ENCODE measurements around the gene FARS2. TPM values are rescaled to one million over a fixed set of nuclear protein-coding genes. Genes with fewer than 3 reads are reported as not detected.

The FARS2 gene
- total and polyA plus RNA-seq, 2 of the 13 experiments (the other 11 are each of a cell fraction or from before 2014, with no cell fraction given): 15.4 to 26.0 TPM

DNA sequence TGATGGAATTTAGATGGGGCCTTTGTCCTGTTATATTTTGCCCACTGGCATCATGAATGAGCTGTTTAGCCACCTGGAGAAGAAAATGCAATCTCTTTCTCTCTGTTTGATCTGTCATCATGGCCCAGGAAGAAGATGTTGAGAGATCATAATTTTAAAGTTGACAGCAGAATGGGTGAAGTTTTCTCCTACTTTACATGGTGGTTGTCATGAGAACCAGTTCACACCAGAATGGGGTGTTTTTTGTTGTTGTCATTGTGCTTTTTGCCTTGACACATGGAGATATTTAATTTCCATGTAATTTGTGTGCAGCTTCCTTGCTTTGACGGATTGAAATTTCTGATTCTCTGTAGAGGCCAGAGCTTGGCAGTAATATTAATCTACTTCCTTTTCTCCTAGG lies 122.5 kb downstream of the FARS2 start:
- H3K36me3 ChIP-seq (replicated peaks in 1 of 2; ENCODE audit: control insufficient read depth in 1 of 2, insufficient read depth in 2 of 2, low read length in 2 of 2): 0 out of 5 replicates have a peak, but pooled peaks cover 0 to 2% of the 10 kb centered on the region in 2 experiments
- no peak overlapping the region for H3K27ac ChIP-seq (ENCODE audit: extremely low read length, insufficient read depth, low read length)
- ChIA-PET POLR2A (no interaction called here), CTCF (ENCODE audit: low intra/inter-chr PET ratio, low total read pairs) (no interaction called here)
- no TSS peak for BruUV-seq (replicated peaks)
- no peak overlapping the region for H3K9ac ChIP-seq (ENCODE audit: insufficient read depth, low read depth, low read length)
- H2AFZ ChIP-seq (ENCODE audit: low read length): no peak overlapping the region
- H3K4me1 ChIP-seq (ENCODE audit: insufficient read depth, low read length): peaks cover 6% of the 10 kb centered on the region; the same call in 1 of the 2 replicates
- in situ Hi-C loops (cut with HindIII; ENCODE audit: extremely low pct_ligation_motif_present, low pct_unique_long_range_greater_than_20kb): loop anchor here (10.0 kb wide), 1 partner anchor 329 kb away; no protein-coding TSS in a partner anchor
- H3K79me2 ChIP-seq (ENCODE audit: insufficient read depth, low read length): no peaks in the 10 kb centered on the region
- FAIRE-seq (no peak), DNase-seq (ENCODE audit: low spot score) (no peak), ATAC-seq (no peak)
- H3K4me3 ChIP-seq (replicated peaks in 1 of 3; ENCODE audit: insufficient read depth in 1 of 3, low read depth in 2 of 3, low read length in 3 of 3): no peak overlapping the region
- no peak overlapping the region for H3K4me2 ChIP-seq (ENCODE audit: low read depth, low read length)
- TF ChIP-seq ATRX (CRISPR knock-in tag; IDR thresholded peaks at IDR 0.05; ENCODE audit: borderline replicate concordance) (no peak), ZFX (CRISPR knock-in tag; IDR thresholded peaks at IDR 0.05; ENCODE audit: low read depth) (no peak)
- H3K9me3 ChIP-seq (ENCODE audit: low read length): no peaks in the 10 kb centered on the region
- H3K27me3 ChIP-seq (ENCODE audit: control insufficient read depth in 1 of 2, insufficient read depth in 2 of 2, low read length in 2 of 2): no peaks in the 10 kb centered on the region
- WGBS (ENCODE audit: low lambda C conversion rate): 100% methylated on average over 1 of the region's 1 CpG
- no peaks in the 10 kb centered on the region for H4K20me1 ChIP-seq (ENCODE audit: insufficient read depth, low read length)
- intact Hi-C loops (cut with micrococcal nuclease; ENCODE audit: unreplicated experiment): no loop called here

DNA sequence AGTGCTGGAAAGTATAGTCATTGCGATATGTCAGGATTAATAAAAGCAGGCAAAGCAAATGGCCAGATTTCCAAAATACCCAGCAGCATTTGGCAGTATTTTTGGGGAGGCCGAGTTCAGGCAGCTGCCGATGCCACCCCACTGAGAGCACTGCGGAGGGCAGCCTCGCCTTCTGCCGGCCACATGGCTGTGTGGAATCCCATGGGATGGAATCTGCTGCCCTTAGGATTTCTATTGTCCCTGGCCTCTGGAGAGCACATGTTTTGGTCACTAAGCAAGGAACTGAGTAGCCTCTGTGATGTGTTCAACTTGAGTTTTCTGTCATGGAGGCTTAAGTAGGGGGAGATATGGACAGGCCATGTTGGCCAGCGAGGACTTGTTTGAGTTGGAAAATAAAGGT lies 123.0 kb downstream of the FARS2 start:
- H3K9me3 ChIP-seq (ENCODE audit: low read length): no peaks in the 10 kb centered on the region
- H3K9ac ChIP-seq (ENCODE audit: insufficient read depth, low read depth, low read length): no peak overlapping the region
- ChIA-PET POLR2A (no interaction called here), CTCF (ENCODE audit: low intra/inter-chr PET ratio, low total read pairs) (no interaction called here)
- ATAC-seq (no peak), DNase-seq (ENCODE audit: low spot score) (no peak), FAIRE-seq (no peak)
- 89% methylated on average over 6 of the region's 7 CpGs for whole genome bisulfite sequencing (ENCODE audit: low lambda C conversion rate)
- no TSS peak for BruUV-seq (replicated peaks)
- intact Hi-C loops (cut with micrococcal nuclease; ENCODE audit: unreplicated experiment): no loop called here
- no peaks in the 10 kb centered on the region for H4K20me1 ChIP-seq (ENCODE audit: insufficient read depth, low read length)
- no peak overlapping the region for H3K27ac ChIP-seq (ENCODE audit: extremely low read length, insufficient read depth, low read length)
- H3K4me3 ChIP-seq (replicated peaks in 1 of 3; ENCODE audit: insufficient read depth in 1 of 3, low read depth in 2 of 3, low read length in 3 of 3): no peak overlapping the region
- H3K79me2 ChIP-seq (ENCODE audit: insufficient read depth, low read length): no peaks in the 10 kb centered on the region
- H3K4me1 ChIP-seq (ENCODE audit: insufficient read depth, low read length): peaks cover 6% of the 10 kb centered on the region; the same call in 1 of the 2 replicates
- no peak overlapping the region for H2AFZ ChIP-seq (ENCODE audit: low read length)
- H3K36me3 ChIP-seq (replicated peaks in 1 of 2; ENCODE audit: control insufficient read depth in 1 of 2, insufficient read depth in 2 of 2, low read length in 2 of 2): 0 out of 5 replicates have a peak, but pooled peaks cover 0 to 2% of the 10 kb centered on the region in 2 experiments
- H3K27me3 ChIP-seq (ENCODE audit: control insufficient read depth in 1 of 2, insufficient read depth in 2 of 2, low read length in 2 of 2): no peaks in the 10 kb centered on the region
- in situ Hi-C loops (cut with HindIII; ENCODE audit: extremely low pct_ligation_motif_present, low pct_unique_long_range_greater_than_20kb): loop anchor here (10.0 kb wide), 1 partner anchor 329 kb away; no protein-coding TSS in a partner anchor
- no peak overlapping the region for H3K4me2 ChIP-seq (ENCODE audit: low read depth, low read length)
- TF ChIP-seq, protein P1, sequence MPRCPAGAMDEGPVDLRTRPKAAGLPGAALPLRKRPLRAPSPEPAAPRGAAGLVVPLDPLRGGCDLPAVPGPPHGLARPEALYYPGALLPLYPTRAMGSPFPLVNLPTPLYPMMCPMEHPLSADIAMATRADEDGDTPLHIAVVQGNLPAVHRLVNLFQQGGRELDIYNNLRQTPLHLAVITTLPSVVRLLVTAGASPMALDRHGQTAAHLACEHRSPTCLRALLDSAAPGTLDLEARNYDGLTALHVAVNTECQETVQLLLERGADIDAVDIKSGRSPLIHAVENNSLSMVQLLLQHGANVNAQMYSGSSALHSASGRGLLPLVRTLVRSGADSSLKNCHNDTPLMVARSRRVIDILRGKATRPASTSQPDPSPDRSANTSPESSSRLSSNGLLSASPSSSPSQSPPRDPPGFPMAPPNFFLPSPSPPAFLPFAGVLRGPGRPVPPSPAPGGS (CRISPR knock-in tag; IDR thresholded peaks at IDR 0.05): no peak
- TF ChIP-seq FOXP1 (IDR thresholded peaks at IDR 0.05) (no peak), FOXP1 (CRISPR knock-in tag; IDR thresholded peaks at IDR 0.05) (no peak), FOXK2 (IDR thresholded peaks at IDR 0.05) (no peak), KLF12 (CRISPR knock-in tag; IDR thresholded peaks at IDR 0.05; ENCODE audit: borderline replicate concordance) (no peak), ZNF446 (CRISPR knock-in tag; IDR thresholded peaks at IDR 0.05) (no peak), MAFF (IDR thresholded peaks at IDR 0.05; ENCODE audit: low read depth, low read length) (no peak), STAT5B (CRISPR knock-in tag; IDR thresholded peaks at IDR 0.05) (no peak), ZNF598 (CRISPR knock-in tag; IDR thresholded peaks at IDR 0.05; ENCODE audit: borderline replicate concordance) (no peak), RARA (CRISPR knock-in tag; IDR thresholded peaks at IDR 0.05) (no peak), SRSF4 (IDR thresholded peaks at IDR 0.05; ENCODE audit: low read depth, low read length, poor library complexity, severe bottlenecking) (no peak)
- TF ChIP-seq, protein P2, sequence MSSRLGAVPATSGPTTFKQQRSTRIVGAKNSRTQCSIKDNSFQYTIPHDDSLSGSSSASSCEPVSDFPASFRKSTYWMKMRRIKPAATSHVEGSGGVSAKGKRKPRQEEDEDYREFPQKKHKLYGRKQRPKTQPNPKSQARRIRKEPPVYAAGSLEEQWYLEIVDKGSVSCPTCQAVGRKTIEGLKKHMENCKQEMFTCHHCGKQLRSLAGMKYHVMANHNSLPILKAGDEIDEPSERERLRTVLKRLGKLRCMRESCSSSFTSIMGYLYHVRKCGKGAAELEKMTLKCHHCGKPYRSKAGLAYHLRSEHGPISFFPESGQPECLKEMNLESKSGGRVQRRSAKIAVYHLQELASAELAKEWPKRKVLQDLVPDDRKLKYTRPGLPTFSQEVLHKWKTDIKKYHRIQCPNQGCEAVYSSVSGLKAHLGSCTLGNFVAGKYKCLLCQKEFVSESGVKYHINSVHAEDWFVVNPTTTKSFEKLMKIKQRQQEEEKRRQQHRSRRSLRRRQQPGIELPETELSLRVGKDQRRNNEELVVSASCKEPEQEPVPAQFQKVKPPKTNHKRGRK (CRISPR knock-in tag; IDR thresholded peaks at IDR 0.05): no peak
- TF ChIP-seq, protein P3, sequence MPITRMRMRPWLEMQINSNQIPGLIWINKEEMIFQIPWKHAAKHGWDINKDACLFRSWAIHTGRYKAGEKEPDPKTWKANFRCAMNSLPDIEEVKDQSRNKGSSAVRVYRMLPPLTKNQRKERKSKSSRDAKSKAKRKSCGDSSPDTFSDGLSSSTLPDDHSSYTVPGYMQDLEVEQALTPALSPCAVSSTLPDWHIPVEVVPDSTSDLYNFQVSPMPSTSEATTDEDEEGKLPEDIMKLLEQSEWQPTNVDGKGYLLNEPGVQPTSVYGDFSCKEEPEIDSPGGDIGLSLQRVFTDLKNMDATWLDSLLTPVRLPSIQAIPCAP (CRISPR knock-in tag; IDR thresholded peaks at IDR 0.05; ENCODE audit: low read depth): no peak
- TF ChIP-seq, protein P4, sequence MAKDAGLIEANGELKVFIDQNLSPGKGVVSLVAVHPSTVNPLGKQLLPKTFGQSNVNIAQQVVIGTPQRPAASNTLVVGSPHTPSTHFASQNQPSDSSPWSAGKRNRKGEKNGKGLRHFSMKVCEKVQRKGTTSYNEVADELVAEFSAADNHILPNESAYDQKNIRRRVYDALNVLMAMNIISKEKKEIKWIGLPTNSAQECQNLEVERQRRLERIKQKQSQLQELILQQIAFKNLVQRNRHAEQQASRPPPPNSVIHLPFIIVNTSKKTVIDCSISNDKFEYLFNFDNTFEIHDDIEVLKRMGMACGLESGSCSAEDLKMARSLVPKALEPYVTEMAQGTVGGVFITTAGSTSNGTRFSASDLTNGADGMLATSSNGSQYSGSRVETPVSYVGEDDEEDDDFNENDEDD (CRISPR knock-in tag; IDR thresholded peaks at IDR 0.05; ENCODE audit: borderline replicate concordance): no peak

All from HepG2 (cell line).